H1 (cell line): Measurements from ENCODE around the gene C10orf95. TPM values are rescaled to one million over a fixed set of nuclear protein-coding genes. Genes with fewer than 3 reads are reported as not detected.

Experiments
- CTCF ChIA-PET: fragments of 300-600 bp; sonication (Branson Sonifier 250); formaldehyde crosslinking; loops from one replicate; lab custom pipeline; 2021; ENCODE audit not compliant: partially characterized antibody; lab: Charles Lee
- POLR2A ChIA-PET: fragments of 300-600 bp; sonication (Branson Sonifier 250); formaldehyde crosslinking; loops from one replicate; lab custom pipeline; 2021; ENCODE audit warnings: inconsistent platforms; ENCODE audit not compliant: partially characterized antibody; lab: Charles Lee
- DNase-seq, 2 experiments: peaks; one replicate each; pipeline versions ENCODE4 v3.0.0 to v3.0.0-alpha.2; 2010 to 2022; ENCODE audit warnings: low spot score in 2 of 2, low read depth in 1 of 2, mixed read lengths in 1 of 2
- FAIRE-seq: peaks from 2 replicates; lab custom pipeline; 2011; peaks lifted over from hg19 to GRCh38; lab: Jason Lieb, UNC
- H2AFZ ChIP-seq: 2 replicates; pipeline ENCODE4 v1.8.1; 2012; ENCODE audit warnings: low read length, inconsistent platforms
- H2AK5ac ChIP-seq: 2 replicates; pipeline ENCODE4 v1.6.1; 2013; ENCODE audit warnings: low read depth, low read length
- H2BK120ac ChIP-seq: replicated peaks from 2 replicates; pipeline ENCODE3; 2013; ENCODE audit warnings: low read depth, low read length, inconsistent platforms
- H2BK12ac ChIP-seq: 2 replicates; pipeline ENCODE4 v1.6.1; 2013; ENCODE audit warnings: low read depth, low read length
- H2BK15ac ChIP-seq: 2 replicates; pipeline ENCODE4 v1.6.1; 2013; ENCODE audit warnings: low read length
- H2BK20ac ChIP-seq: 2 replicates; pipeline ENCODE4 v1.6.1; 2013; ENCODE audit warnings: low read length
- H2BK5ac ChIP-seq: 2 replicates; pipeline ENCODE4 v1.6.1; 2013; ENCODE audit warnings: low read depth, low read length
- H3K14ac ChIP-seq: 2 replicates; pipeline ENCODE4 v1.6.1; 2013; ENCODE audit warnings: inconsistent platforms; ENCODE audit not compliant: insufficient read length
- H3K18ac ChIP-seq: 2 replicates; pipeline ENCODE4 v1.6.1; 2013; ENCODE audit warnings: low read length; ENCODE audit errors: extremely low read depth
- H3K23ac ChIP-seq: 2 replicates; pipeline ENCODE4 v1.6.1; 2013; ENCODE audit warnings: inconsistent platforms; ENCODE audit not compliant: insufficient read length
- H3K23me2 ChIP-seq: 2 replicates; pipeline ENCODE4 v1.6.1; 2013; ENCODE audit warnings: low read depth, low read length
- H3K27ac ChIP-seq: 2 replicates; pipeline ENCODE4 v1.6.1; 2011; ENCODE audit warnings: low read depth, low read length, inconsistent platforms
- H3K27me3 ChIP-seq, 4 experiments: replicated peaks in 1 of 4; 1 replicate in 1 of 4; 2 replicates in 3 of 4; pipeline versions ENCODE4 v1.6.1 to v1.8.1; 2011 to 2013; ENCODE audit warnings: low read length in 3 of 4, mild to moderate bottlenecking in 3 of 4, inconsistent platforms in 2 of 4, mixed read lengths in 2 of 4, moderate library complexity in 1 of 4; ENCODE audit not compliant: control insufficient read depth in 3 of 4, insufficient read depth in 3 of 4; ENCODE audit errors: extremely low read depth in 1 of 4
- H3K36me3 ChIP-seq, 4 experiments: 2 replicates each; pipeline versions ENCODE4 v1.6.1 to v1.8.1; 2011 to 2013; ENCODE audit warnings: mild to moderate bottlenecking in 4 of 4, low read length in 3 of 4, moderate library complexity in 2 of 4, control low read depth in 1 of 4, inconsistent platforms in 1 of 4; ENCODE audit not compliant: insufficient read depth in 4 of 4, control insufficient read depth in 2 of 4
- H3K4ac ChIP-seq: replicated peaks from 2 replicates; pipeline ENCODE3; 2013; ENCODE audit warnings: low read length, low read depth, mixed read lengths, inconsistent platforms; ENCODE audit not compliant: insufficient read length
- H3K4me1 ChIP-seq, 4 experiments: replicated peaks in 1 of 4; 1 replicate in 1 of 4; 2 replicates in 3 of 4; pipeline versions ENCODE4 v1.6.1 to v1.8.1; 2011 to 2013; ENCODE audit warnings: low read length in 3 of 4, inconsistent platforms in 2 of 4, mixed read lengths in 1 of 4; ENCODE audit not compliant: insufficient read depth in 4 of 4, control insufficient read depth in 3 of 4
- H3K4me2 ChIP-seq, 2 experiments: 2 replicates each; pipeline versions ENCODE4 v1.6.1 to v1.8.1; 2011 to 2013; ENCODE audit warnings: low read depth in 2 of 2, low read length in 2 of 2, control low read depth in 1 of 2, inconsistent platforms in 1 of 2, mild to moderate bottlenecking in 1 of 2; ENCODE audit not compliant: insufficient read depth in 1 of 2
- H3K4me3 ChIP-seq, 4 experiments: fragments of 200-600, 300-600 bp in 1 of 4; sonication (generic), shearing (Covaris generic), sonication (Bioruptor Twin) in 1 of 4; 2 replicates each; pipeline versions ENCODE4 v1.5.1 to v1.8.1; 2011 to 2016; ENCODE audit warnings: low read length in 4 of 4, low read depth in 3 of 4, control low read depth in 2 of 4, inconsistent platforms in 2 of 4, mild to moderate bottlenecking in 2 of 4, mixed read lengths in 1 of 4, moderate library complexity in 1 of 4; ENCODE audit not compliant: insufficient read depth in 2 of 4; ENCODE audit errors: extremely low read depth in 1 of 4
- H3K56ac ChIP-seq: replicated peaks from 2 replicates; pipeline ENCODE3; 2013; ENCODE audit warnings: low read depth, mild to moderate bottlenecking, mixed read lengths, low read length, inconsistent platforms; ENCODE audit not compliant: insufficient read length
- H3K79me1 ChIP-seq: 2 replicates; pipeline ENCODE4 v1.6.1; 2013; ENCODE audit warnings: low read depth, low read length, control low read depth
- H3K79me2 ChIP-seq, 2 experiments: 2 replicates each; pipeline versions ENCODE4 v1.6.1 to v1.8.1; 2012 to 2013; ENCODE audit warnings: low read length in 2 of 2, mild to moderate bottlenecking in 2 of 2, inconsistent platforms in 1 of 2; ENCODE audit not compliant: insufficient read depth in 2 of 2, control insufficient read depth in 1 of 2
- H3K9ac ChIP-seq, 4 experiments: replicated peaks in 1 of 4; 1 replicate in 1 of 4; 2 replicates in 3 of 4; pipeline versions ENCODE4 v1.6.1 to v1.8.1; 2011 to 2013; ENCODE audit warnings: low read depth in 3 of 4, low read length in 3 of 4, control low read depth in 2 of 4, mild to moderate bottlenecking in 2 of 4, moderate library complexity in 2 of 4, inconsistent platforms in 1 of 4; ENCODE audit errors: extremely low read depth in 1 of 4
- H3K9me3 ChIP-seq, 2 experiments: 2 replicates each; pipeline versions ENCODE4 v1.6.1 to v1.8.1; 2012 to 2013; ENCODE audit warnings: mild to moderate bottlenecking in 2 of 2, moderate library complexity in 2 of 2, control low read depth in 1 of 2, inconsistent platforms in 1 of 2, low read depth in 1 of 2, low read length in 1 of 2, mixed read lengths in 1 of 2; ENCODE audit not compliant: insufficient read depth in 2 of 2
- H4K20me1 ChIP-seq, 2 experiments: replicated peaks in 1 of 2; 2 replicates each; pipeline versions ENCODE3 to v1.8.1; 2011 to 2013; ENCODE audit warnings: inconsistent platforms in 2 of 2, low read length in 2 of 2, mild to moderate bottlenecking in 1 of 2; ENCODE audit not compliant: insufficient read depth in 2 of 2, control insufficient read depth in 1 of 2
- H4K5ac ChIP-seq: 2 replicates; pipeline ENCODE4 v1.6.1; 2013; ENCODE audit warnings: low read length, low read depth, mixed read lengths, inconsistent platforms; ENCODE audit not compliant: insufficient read length
- H4K8ac ChIP-seq: 2 replicates; pipeline ENCODE4 v1.8.0; 2013; ENCODE audit warnings: mild to moderate bottlenecking, moderate library complexity, low read length, inconsistent platforms; ENCODE audit not compliant: insufficient read depth; ENCODE audit errors: extremely low read depth
- H4K91ac ChIP-seq: replicated peaks from 2 replicates; pipeline ENCODE3; 2013; ENCODE audit warnings: low read length, mixed read lengths, inconsistent platforms; ENCODE audit not compliant: insufficient read length
- JUND ChIP-seq: IDR thresholded peaks from 2 replicates; pipeline ENCODE4 v1.6.1; 2011; ENCODE audit warnings: mild to moderate bottlenecking, improper control_type of control experiment, low read length
- MAFK ChIP-seq: IDR thresholded peaks from 2 replicates; pipeline ENCODE4 v1.6.1; 2012; ENCODE audit warnings: low read depth, mild to moderate bottlenecking, improper control_type of control experiment, low read length
- NRF1 ChIP-seq: IDR thresholded peaks from 2 replicates; pipeline ENCODE4 v1.6.1; 2011; ENCODE audit warnings: mild to moderate bottlenecking, low read depth, low read length, improper control_type of control experiment
- SIRT6 ChIP-seq: IDR thresholded peaks from one replicate; pipeline ENCODE4 v1.7.1; 2012; ENCODE audit warnings: low read length, inconsistent platforms
- TCF12 ChIP-seq: IDR thresholded peaks from 2 replicates; pipeline ENCODE4 v1.6.1; 2011; ENCODE audit warnings: low read depth, mild to moderate bottlenecking, low read length
- WGBS, 2 experiments: shearing (Covaris generic) in 1 of 2; methylation state at CpG; one replicate each; pipeline versions ENCODE4 v1.1.6 to v1.1.7; 2013 to 2015; ENCODE audit warnings: low lambda C conversion rate in 2 of 2, mixed read lengths in 2 of 2, inconsistent platforms in 1 of 2, low coverage in 1 of 2, missing lambda C conversion rate in 1 of 2; ENCODE audit not compliant: insufficient replicate concordance in 2 of 2, insufficient coverage in 1 of 2, insufficient read length in 1 of 2; ENCODE audit errors: extremely low coverage in 1 of 2, missing lambda C conversion rate in 1 of 2; 5-methylcytosine and 5-hydroxymethylcytosine counted together
- polyA plus RNA-seq, 7 experiments: library from polyadenylated mRNA; depleted of rRNA in 3 of 7; stranded (reverse) in 5 of 7; unstranded in 2 of 7; fragments of >200 nt in 5 of 7; fragments of 200-250 nt in 2 of 7; gene quantifications; 1 replicate in 5 of 7; 2 replicates in 1 of 7; 4 replicates in 1 of 7; pipeline versions ENCODE4 v1.2.1 to v1.2.3, GENCODE V29; 2011 to 2013; ENCODE audit warnings: missing spikeins in 2 of 7, mixed read lengths in 2 of 7
- total RNA-seq: library from RNA; stranded (reverse); fragmentation: NEBNext Ultra II Directional; extraction: Animal tissue kit (Norgen Biotek cat#: 25700); gene quantifications from 2 replicates; pipeline ENCODE4 v1.2.1, GENCODE V29; 2021
- TF ChIP-seq, protein P1 (sequence below): IDR thresholded peaks from 2 replicates; pipeline ENCODE4 v1.6.1; 2012; ENCODE audit warnings: inconsistent platforms

Gene C10orf95
- total and polyA plus RNA-seq, 2 of the 8 experiments (the other 6 are each of a cell fraction or from before 2014, with no cell fraction given) = 0.34 to 0.48 TPM

DNA sequence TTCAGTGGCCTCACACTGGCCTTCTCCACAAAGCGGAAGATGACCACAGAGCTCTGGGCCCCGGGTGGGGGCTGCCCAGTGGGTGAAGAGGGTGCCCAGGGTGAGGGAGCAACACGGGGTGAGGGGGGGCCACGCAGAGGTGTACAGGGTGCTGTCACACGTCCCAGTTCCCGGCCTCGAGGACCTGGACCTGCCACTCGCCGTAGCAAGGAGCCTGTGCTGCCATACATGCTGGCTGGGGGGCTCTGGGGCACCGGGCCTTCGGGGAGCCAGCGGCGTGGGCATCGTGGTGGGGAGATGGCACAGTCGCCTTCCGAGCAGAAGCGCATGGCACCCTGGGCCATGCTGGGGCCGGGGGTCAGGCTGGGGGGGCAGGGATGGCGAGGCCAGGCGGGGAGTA lies 34.6 kb downstream of the C10orf95 start:
- FAIRE-seq = no peak
- H2AFZ ChIP-seq = no peak overlapping the region
- CTCF ChIA-PET = interaction anchor here (10.1 kb wide), 1 partner anchor 17 kb away, joined by 205 read pairs; the partner anchor contains the start of gene NFKB2
- TF ChIP-seq MAFK = no peak
- TF ChIP-seq TCF12 = no peak
- TF ChIP-seq SIRT6 = no peak
- no peak for TF ChIP-seq JUND
- TF ChIP-seq, protein P1, sequence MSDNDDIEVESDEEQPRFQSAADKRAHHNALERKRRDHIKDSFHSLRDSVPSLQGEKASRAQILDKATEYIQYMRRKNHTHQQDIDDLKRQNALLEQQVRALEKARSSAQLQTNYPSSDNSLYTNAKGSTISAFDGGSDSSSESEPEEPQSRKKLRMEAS = no peak
- no peak for TF ChIP-seq NRF1

More for the DNA sequence above, 34.6 kb downstream of the C10orf95 start:
- Histone ChIP-seq H3K36me3 (no peaks in the 10 kb centered on the region), H3K23me2 (peaks cover 27% of the 10 kb centered on the region), H3K4ac (no peak overlapping the region), H2BK15ac (no peak overlapping the region), H3K18ac (no peak overlapping the region), H3K14ac (no peak overlapping the region), H3K27ac (no peak overlapping the region), H3K79me2 (no peaks in the 10 kb centered on the region), H3K23ac (no peak overlapping the region), H2BK20ac (no peak overlapping the region), H2BK12ac (no peak overlapping the region), H2BK120ac (no peak overlapping the region), H4K20me1 (peaks cover 0 to 2% of the 10 kb centered on the region in 2 experiments), H3K9ac (no peak overlapping the region), H3K27me3 (peaks cover 0 to 8% (median 8%) of the 10 kb centered on the region in 4 experiments; a peak in 4 of 7 replicates), H4K91ac (no peak overlapping the region), H4K8ac (no peak overlapping the region), H4K5ac (no peak overlapping the region), H3K4me1 (peaks cover 5 to 19% (median 9%) of the 10 kb centered on the region in 4 experiments), H3K4me2 (no peak overlapping the region), H3K4me3 (no peak overlapping the region), H2BK5ac (no peak overlapping the region), H3K79me1 (no peaks in the 10 kb centered on the region), H3K56ac (no peak overlapping the region), H2AK5ac (no peak overlapping the region), H3K9me3 (no peaks in the 10 kb centered on the region)
- POLR2A ChIA-PET = interaction anchor here (1.7 kb wide), 1 partner anchor 34 kb away, joined by 4 read pairs; no protein-coding TSS in a partner anchor
- WGBS, 2 experiments = 91% methylated on average over 5 of the region's 20 CpGs; no CpG with 5 or more reads in 1 of the 2 experiments
- DNase-seq = no peak
